MM.1S (cell line): ENCODE data around the gene CACFD1.

Experiments used
- DNase-seq: peaks from one replicate; pipeline ENCODE4 v3.0.0-alpha.2; 2015
- H2AFZ ChIP-seq: fragments of 300-600 bp; sonication (generic); 2 replicates; pipeline ENCODE4 v1.6.0; 2016; ENCODE audit warnings: antibody characterized with exemption, low read length
- H3F3A ChIP-seq: fragments of 300-600 bp; sonication (generic); 2 replicates; pipeline ENCODE4 v1.6.1; 2016; ENCODE audit warnings: mild to moderate bottlenecking, antibody characterized with exemption, low read length, moderate library complexity, mixed read lengths; ENCODE audit not compliant: insufficient read depth
- H3K27ac ChIP-seq: fragments of 300-600 bp; sonication (generic); 2 replicates; pipeline ENCODE4 v1.5.1; 2016; ENCODE audit warnings: mild to moderate bottlenecking, low read length
- H3K27me3 ChIP-seq: fragments of 300-600 bp; sonication (generic); replicated peaks from 2 replicates; pipeline ENCODE4 v1.6.0; 2016; ENCODE audit warnings: low read length; ENCODE audit not compliant: insufficient read depth
- H3K36me3 ChIP-seq: fragments of 300-600 bp; sonication (generic); replicated peaks from 2 replicates; pipeline ENCODE4 v1.6.1; 2016; ENCODE audit warnings: mild to moderate bottlenecking, low read length, mixed read lengths; ENCODE audit not compliant: insufficient read depth
- H3K4me1 ChIP-seq: fragments of 300-600 bp; sonication (generic); 2 replicates; pipeline ENCODE4 v1.6.1; 2016; ENCODE audit warnings: low read length, mixed read lengths
- H3K4me2 ChIP-seq: fragments of 300-600 bp; sonication (generic); 2 replicates; pipeline ENCODE4 v1.6.0; 2016; ENCODE audit warnings: low read depth, low read length
- H3K4me3 ChIP-seq: fragments of 300-600 bp; sonication (generic); 2 replicates; pipeline ENCODE4 v1.5.1; 2016; ENCODE audit warnings: low read length, mixed read lengths
- H3K79me2 ChIP-seq: fragments of 300-600 bp; sonication (generic); 2 replicates; pipeline ENCODE4 v1.6.1; 2016; ENCODE audit warnings: mixed run types, low read length, mixed read lengths
- H3K9ac ChIP-seq: fragments of 300-600 bp; sonication (generic); 2 replicates; pipeline ENCODE4 v1.6.1; 2016; ENCODE audit warnings: low read length, mixed read lengths
- H3K9me2 ChIP-seq: fragments of 300-600 bp; sonication (generic); replicated peaks from 2 replicates; pipeline ENCODE4 v1.6.1; 2016; ENCODE audit warnings: mild to moderate bottlenecking, low read length, mixed read lengths; ENCODE audit not compliant: insufficient read depth
- H3K9me3 ChIP-seq: fragments of 300-600 bp; sonication (generic); replicated peaks from 2 replicates; pipeline ENCODE4 v1.6.1; 2016; ENCODE audit warnings: mild to moderate bottlenecking, low read length, mixed read lengths; ENCODE audit not compliant: insufficient read depth
- H4K20me1 ChIP-seq: fragments of 300-600 bp; sonication (generic); 2 replicates; pipeline ENCODE4 v1.6.1; 2016; ENCODE audit warnings: mild to moderate bottlenecking, low read length, moderate library complexity, mixed read lengths; ENCODE audit not compliant: insufficient read depth
- EZH2 ChIP-seq: fragments of 300-600 bp; sonication (generic); optimal IDR thresholded peaks from 2 replicates; pipeline ENCODE3; 2017; ENCODE audit warnings: low read depth, mild to moderate bottlenecking, antibody characterized with exemption, low read length, mixed read lengths
- EZH2phosphoT487 ChIP-seq: fragments of 300-600 bp; sonication (generic); IDR thresholded peaks from 2 replicates; pipeline ENCODE4 v1.6.1; 2018; ENCODE audit warnings: antibody characterized with exemption, low read length
- TF ChIP-seq, protein P1 (sequence below): fragments of 300-600 bp; sonication (generic); IDR thresholded peaks from 2 replicates; pipeline ENCODE4 v1.5.1; 2016; ENCODE audit warnings: antibody characterized with exemption, low read length, mixed read lengths

The CACFD1 gene

DNA sequence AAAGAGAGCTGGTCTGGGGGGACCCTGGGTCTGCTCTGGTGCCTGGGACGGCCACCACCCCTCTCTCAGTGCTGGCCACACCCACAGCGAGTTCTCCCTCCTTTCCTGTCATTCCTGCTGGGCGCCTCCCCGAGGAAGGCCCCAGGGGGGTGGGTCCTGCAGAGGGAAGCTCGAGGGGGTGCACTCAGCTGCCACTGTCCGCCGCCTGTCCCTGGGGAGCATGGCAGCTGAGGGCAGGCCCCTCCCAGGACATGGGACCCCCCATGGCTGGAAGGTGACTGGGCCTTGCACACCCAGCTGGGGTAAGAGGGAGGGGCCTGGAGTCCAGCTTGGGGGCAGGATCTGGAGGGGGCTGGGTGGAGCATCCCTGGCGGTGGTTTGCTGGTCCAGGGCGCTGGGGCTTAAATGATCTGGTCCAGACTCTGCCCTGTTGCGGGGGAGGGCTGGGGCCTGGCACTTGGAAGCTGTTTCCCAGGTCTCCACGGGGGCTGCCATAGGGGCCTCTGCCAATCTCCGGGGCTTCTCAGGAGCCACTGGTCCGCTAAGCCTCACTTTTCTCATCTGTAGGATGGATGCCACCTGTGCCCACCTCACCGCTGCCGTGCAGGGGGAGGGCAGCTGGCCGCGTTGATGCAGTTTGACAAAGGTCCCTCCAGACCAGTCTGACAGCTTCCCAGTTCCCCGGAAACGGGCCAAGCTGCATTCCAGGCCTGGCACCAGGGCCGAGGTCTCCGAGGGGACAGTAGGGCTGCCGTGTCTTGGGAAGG is 25.1 kb downstream of the CACFD1 start:
- Histone ChIP-seq H2AFZ (no peak overlapping the region), H3K4me3 (no peak overlapping the region), H3K79me2 (no peaks in the 10 kb centered on the region), H3F3A (no peaks in the 10 kb centered on the region), H3K4me1 (no peaks in the 10 kb centered on the region), H4K20me1 (no peaks in the 10 kb centered on the region), H3K9me3 (no peaks in the 10 kb centered on the region), H3K9me2 (no peaks in the 10 kb centered on the region), H3K36me3 (no peaks in the 10 kb centered on the region), H3K9ac (no peak overlapping the region), H3K4me2 (no peak overlapping the region), H3K27me3 (peaks cover 82% of the 10 kb centered on the region), H3K27ac (no peak overlapping the region)
- no peak for DNase-seq
- TF ChIP-seq EZH2phosphoT487 (no peak), EZH2 (no peak)
- TF ChIP-seq, protein P1, sequence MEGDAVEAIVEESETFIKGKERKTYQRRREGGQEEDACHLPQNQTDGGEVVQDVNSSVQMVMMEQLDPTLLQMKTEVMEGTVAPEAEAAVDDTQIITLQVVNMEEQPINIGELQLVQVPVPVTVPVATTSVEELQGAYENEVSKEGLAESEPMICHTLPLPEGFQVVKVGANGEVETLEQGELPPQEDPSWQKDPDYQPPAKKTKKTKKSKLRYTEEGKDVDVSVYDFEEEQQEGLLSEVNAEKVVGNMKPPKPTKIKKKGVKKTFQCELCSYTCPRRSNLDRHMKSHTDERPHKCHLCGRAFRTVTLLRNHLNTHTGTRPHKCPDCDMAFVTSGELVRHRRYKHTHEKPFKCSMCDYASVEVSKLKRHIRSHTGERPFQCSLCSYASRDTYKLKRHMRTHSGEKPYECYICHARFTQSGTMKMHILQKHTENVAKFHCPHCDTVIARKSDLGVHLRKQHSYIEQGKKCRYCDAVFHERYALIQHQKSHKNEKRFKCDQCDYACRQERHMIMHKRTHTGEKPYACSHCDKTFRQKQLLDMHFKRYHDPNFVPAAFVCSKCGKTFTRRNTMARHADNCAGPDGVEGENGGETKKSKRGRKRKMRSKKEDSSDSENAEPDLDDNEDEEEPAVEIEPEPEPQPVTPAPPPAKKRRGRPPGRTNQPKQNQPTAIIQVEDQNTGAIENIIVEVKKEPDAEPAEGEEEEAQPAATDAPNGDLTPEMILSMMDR: no peak

DNA sequence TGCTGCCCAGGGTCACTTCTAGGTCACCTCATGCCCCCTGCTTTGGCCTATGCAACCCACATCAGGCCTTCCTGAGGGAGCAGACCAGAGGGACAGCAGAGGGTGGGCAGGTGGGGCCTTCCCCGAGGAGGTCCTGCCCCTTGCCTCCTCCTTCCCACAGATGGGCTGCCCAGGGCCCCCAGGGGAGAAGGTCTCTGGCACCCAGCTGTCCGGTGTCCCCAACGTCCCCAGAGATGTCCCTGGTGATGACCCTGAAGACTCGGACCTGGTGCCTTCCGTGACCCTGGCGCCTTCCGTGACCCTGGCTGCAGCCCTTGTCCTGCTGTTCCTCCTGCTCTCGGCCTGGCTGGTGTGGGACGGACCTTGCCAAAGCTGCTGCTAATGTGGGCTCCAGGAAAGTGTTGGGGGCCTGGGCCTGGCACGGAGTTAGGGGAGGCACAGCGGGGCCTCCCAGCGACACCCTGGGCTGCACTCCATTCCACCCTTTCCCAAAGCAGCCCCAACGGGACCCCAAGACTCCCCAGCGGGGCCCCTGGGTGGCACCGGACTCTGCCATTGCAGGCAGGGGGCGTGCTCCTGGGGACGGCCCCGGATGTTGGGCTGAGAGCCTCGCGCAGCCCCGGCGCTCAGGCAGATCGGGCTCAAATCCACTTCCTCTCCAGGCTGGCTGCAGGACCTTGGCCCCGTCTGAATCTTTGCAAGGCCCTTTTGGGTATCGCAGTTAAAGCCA is 25.9 kb downstream of the CACFD1 start:
- Histone ChIP-seq H3K9me3 (no peaks in the 10 kb centered on the region), H3F3A (no peaks in the 10 kb centered on the region), H3K27me3 (peaks cover 84% of the 10 kb centered on the region), H3K9me2 (no peaks in the 10 kb centered on the region), H2AFZ (peak overlapping the region; percentile 69), H3K79me2 (no peaks in the 10 kb centered on the region), H3K36me3 (no peaks in the 10 kb centered on the region), H3K4me2 (peak overlapping the region; percentile 69), H3K4me1 (no peaks in the 10 kb centered on the region), H3K9ac (no peak overlapping the region), H3K27ac (no peak overlapping the region), H4K20me1 (no peaks in the 10 kb centered on the region), H3K4me3 (peak overlapping the region; percentile 8; the same call in 1 of the 2 replicates)
- DNase-seq: peak; percentile 9
- TF ChIP-seq EZH2phosphoT487 (no peak), EZH2 (no peak)
- TF ChIP-seq, protein P1: no peak

DNA sequence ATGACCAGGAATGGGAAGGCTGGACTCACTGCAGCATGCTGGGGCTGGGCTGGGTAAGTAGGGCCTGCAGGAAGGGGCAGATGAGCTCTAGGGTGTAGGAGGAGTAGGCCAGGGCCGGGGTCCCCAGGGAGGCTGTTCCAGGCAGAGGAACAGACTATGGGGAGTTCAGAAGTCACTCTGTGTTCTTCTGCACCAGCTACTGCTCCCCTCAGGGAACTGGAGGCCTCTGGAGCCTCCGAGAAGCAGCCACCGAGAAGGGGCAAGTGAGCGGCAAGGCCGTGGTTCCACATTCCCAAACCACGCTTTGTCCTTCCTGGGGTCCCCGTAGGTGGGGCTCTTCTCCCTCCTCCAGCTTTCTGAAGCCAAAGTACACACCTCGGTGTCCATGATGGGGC is 27.6 kb downstream of the CACFD1 start:
- Histone ChIP-seq H3K36me3 (no peaks in the 10 kb centered on the region), H3K9me3 (no peaks in the 10 kb centered on the region), H3F3A (no peaks in the 10 kb centered on the region), H3K4me1 (no peaks in the 10 kb centered on the region), H3K4me3 (no peak overlapping the region), H3K4me2 (no peak overlapping the region), H3K79me2 (no peaks in the 10 kb centered on the region), H2AFZ (no peak overlapping the region), H3K27me3 (peaks cover 87% of the 10 kb centered on the region), H3K9me2 (no peaks in the 10 kb centered on the region), H3K27ac (no peak overlapping the region), H3K9ac (no peak overlapping the region), H4K20me1 (no peaks in the 10 kb centered on the region)
- no peak for TF ChIP-seq EZH2
- TF ChIP-seq, protein P1: no peak
- TF ChIP-seq EZH2phosphoT487: no peak
- no peak for DNase-seq
